Measurements from ENCODE around the gene RGR.
A peak's percentile ranks its signal among the peaks of the same experiment; 100 is the strongest.

Gene RGR

GRCh38 chr10:84302223-84302622, 57.4 kb downstream of the RGR start:
- no peak for DNase-seq

- DNase-seq, result peak; percentile 70
Observed at GRCh38 chr10:84306751-84307384, 62.0 kb downstream of the RGR start.

GRCh38 chr10:84308021-84308420, 63.2 kb downstream of the RGR start:
- peak; percentile 27 for DNase-seq

- peak; percentile 87 for DNase-seq
Observed at GRCh38 chr10:84308481-84309304, 63.8 kb downstream of the RGR start.
